Spleen (tissue), 7 donors: ENCODE data around the gene GMPS.

Experiments used
- CTCF ChIP-seq, 11 experiments: fragments of 200-600 bp in 7 of 11; fragments of 450-650 bp in 4 of 11; sonication (generic) in 4 of 11; IDR thresholded peaks in 8 of 11; conservative IDR thresholded peaks in 3 of 11; 1 replicate in 7 of 11; 2 replicates in 4 of 11; pipeline versions ENCODE4 v1.4.0 to v1.8.0; 2016 to 2021; ENCODE audit warnings: antibody characterized with exemption in 11 of 11, inconsistent platforms in 4 of 11, mild to moderate bottlenecking in 1 of 11
- POLR2A ChIP-seq, 3 donors: fragments of 450-650 bp; IDR thresholded peaks; one replicate each; pipeline ENCODE4 v1.5.1; 2017; ENCODE audit warnings: antibody characterized with exemption in 3 of 3, mild to moderate bottlenecking in 1 of 3
- POLR2AphosphoS5 ChIP-seq, 3 donors: sonication (generic); formaldehyde crosslinking; IDR thresholded peaks; one replicate each; pipeline ENCODE4 v1.5.1; 2017; ENCODE audit warnings: antibody characterized with exemption in 3 of 3
- donor health status: DM: no; HTN: no; CAD: no; lungs with moderate emphysema.
- donor health status: DM: no; HTN: no; CAD: no.
- donor health status: DM: no; HTN: no; CAD: no.

GRCh38 chr3:155870133-155870944 is at the start of gene GMPS:
- peak; percentile 40 to 85 (median 73) for TF ChIP-seq CTCF (IDR thresholded peaks at IDR 0.05 in 8 of 11, conservative IDR thresholded peaks at IDR 0.05 in 3 of 11)
- TF ChIP-seq POLR2A (IDR thresholded peaks at IDR 0.05) = peak in 1 of 3 donors; percentile 34
- peak; percentile 72 to 92 (median 86) for TF ChIP-seq POLR2AphosphoS5 (IDR thresholded peaks at IDR 0.05)
